Coronary artery (tissue), 2 donors: ENCODE results near the gene IFITM5.

ENCODE experiments used
- DNase-seq: peaks from one replicate; pipeline ENCODE4 v3.0.0-alpha.2; 2017; ENCODE audit warnings: low spot score
- H3K27ac ChIP-seq, 2 donors: fragments of 200-600 bp; sonication (generic); one replicate each; pipeline ENCODE4 v1.5.1; 2016 to 2019
- H3K4me3 ChIP-seq: fragments of 200-600 bp; sonication (generic); 2 replicates; pipeline ENCODE4 v1.5.1; 2016; ENCODE audit warnings: mild to moderate bottlenecking, moderate library complexity
- CTCF ChIP-seq: fragments of 200-600 bp; sonication (generic); IDR thresholded peaks from one replicate; pipeline ENCODE4 v1.5.1; 2019; ENCODE audit warnings: antibody characterized with exemption

The IFITM5 gene

GRCh38 chr11:297051-297585, 2.2 kb downstream of the IFITM5 start:
- no peak for DNase-seq
- Histone ChIP-seq H3K27ac (no peak overlapping the region), H3K4me3 (no peak overlapping the region)
- TF ChIP-seq CTCF: no peak

- DNase-seq: no peak
- no peak overlapping the region for H3K4me3 ChIP-seq
- TF ChIP-seq CTCF: no peak
- no peak overlapping the region for H3K27ac ChIP-seq
Observed at GRCh38 chr11:296171-297050, 2.9 kb downstream of the IFITM5 start.

- TF ChIP-seq CTCF: no peak
- no peak for DNase-seq
- no peak overlapping the region for H3K4me3 ChIP-seq
- no peak overlapping the region for H3K27ac ChIP-seq
Observed at GRCh38 chr11:295351-296170, 3.8 kb downstream of the IFITM5 start.

- H3K27ac ChIP-seq: no peak overlapping the region
- DNase-seq: no peak
- no peak overlapping the region for H3K4me3 ChIP-seq
- TF ChIP-seq CTCF: no peak
Observed at GRCh38 chr11:294780-295179, 4.5 kb downstream of the IFITM5 start.

- no peak overlapping the region for H3K4me3 ChIP-seq
- no peak for DNase-seq
- no peak overlapping the region for H3K27ac ChIP-seq
- no peak for TF ChIP-seq CTCF
Observed at GRCh38 chr11:293852-294661, 5.3 kb downstream of the IFITM5 start.

- no peak overlapping the region for H3K4me3 ChIP-seq
- DNase-seq: no peak
- no peak for TF ChIP-seq CTCF
- H3K27ac ChIP-seq: no peak overlapping the region
Observed at GRCh38 chr11:293271-293851, 6.0 kb downstream of the IFITM5 start.
